ENCODE measurements around the gene KASH5.
"Not testable (repeated sequence)": the region's sequence is repeated elsewhere in the genome, so short reads cannot be mapped to it uniquely, and the experiment has no call there.

The KASH5 gene

DNA sequence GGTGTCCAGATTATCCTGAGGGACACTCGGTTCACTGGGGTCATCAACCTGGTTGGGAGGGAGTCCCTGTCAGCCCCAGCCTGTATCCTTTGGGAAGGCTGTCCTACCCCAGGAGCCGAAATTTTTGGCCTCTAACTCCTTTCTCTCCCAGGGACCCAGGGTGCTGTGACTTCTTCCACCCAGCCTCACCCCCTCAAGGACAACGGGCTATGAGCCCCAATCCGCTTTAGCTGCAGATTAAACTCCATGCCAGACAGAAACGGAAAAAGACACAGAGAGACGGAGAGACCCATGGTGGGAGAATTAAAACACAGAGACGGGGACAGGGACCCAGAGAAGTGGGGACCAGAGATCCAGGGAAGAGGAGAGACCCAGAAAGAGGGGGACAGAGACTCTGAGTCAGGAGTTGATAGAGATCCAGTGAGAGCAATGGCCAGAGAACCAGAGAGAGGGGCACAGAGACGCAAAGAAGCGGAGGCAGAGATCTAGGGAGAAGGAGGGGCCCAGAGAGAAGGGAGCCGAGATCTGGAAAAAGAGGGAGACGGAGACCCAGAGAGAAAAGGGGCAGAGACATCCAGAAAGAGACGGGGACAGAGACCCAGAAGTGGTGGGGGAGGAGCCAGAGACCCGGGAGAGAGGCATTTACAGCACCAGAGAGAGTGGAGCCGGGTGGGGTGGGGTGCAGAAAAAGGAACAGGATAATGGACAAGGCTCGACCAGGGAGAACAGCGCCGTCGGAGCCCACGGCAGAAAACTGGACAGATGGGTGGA, 52.6 kb downstream of the KASH5 start:
- no peak for DNase-seq

DNA sequence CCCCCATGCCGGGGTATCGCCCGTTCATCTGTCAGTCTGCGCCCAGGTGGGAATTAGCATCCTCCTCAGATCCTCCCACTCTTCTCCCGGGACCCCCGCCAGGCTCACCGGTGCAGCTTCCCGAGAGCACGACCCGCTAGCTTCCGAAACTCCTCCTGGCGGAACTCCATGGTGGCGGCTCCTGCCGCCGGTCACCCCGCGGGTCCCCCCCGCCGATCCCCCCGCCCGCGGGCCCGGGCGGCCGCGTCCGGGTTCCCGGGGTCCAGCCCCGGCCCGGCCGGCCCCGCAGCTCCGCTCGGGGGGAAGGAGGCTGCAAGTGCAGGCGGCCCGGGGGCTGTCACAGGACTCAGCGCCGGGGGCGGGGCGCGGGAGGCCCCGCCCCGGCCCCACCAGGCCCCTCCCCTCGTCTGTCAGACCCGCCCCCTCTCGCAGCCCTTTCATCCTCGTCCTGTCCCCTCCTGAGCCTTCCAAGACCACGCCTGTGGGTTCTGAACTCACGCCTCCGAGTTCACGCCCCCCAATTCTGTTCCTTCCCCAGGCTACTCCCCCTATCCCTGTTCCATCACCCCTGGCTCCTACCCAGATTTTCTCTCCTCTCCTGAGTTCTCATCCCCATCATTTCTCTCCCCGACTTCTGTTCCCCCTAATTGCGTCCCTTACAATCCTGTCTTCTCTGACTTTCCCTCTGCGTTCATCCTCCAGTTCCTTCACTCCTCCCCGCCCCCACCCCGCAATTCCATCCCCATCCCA, 53.3 kb downstream of the KASH5 start, which contains the start of gene SLC17A7:
Gene SLC17A7, minus strand, starts transcription at position 318 of the 750 bp plus-strand sequence. Its CDS starts 148 bp downstream, at position 170.
- DNase-seq = peak; percentile 84

- DNase-seq = peak; percentile 69
Observed at GRCh38 chr19:49441960-49442350, 53.9 kb downstream of the KASH5 start.

GRCh38 chr19:49442354-49442753, 54.3 kb downstream of the KASH5 start:
- peak; percentile 94 for DNase-seq

- peak; percentile 95 for DNase-seq
Observed at GRCh38 chr19:49442771-49443365, 54.8 kb downstream of the KASH5 start.

DNA sequence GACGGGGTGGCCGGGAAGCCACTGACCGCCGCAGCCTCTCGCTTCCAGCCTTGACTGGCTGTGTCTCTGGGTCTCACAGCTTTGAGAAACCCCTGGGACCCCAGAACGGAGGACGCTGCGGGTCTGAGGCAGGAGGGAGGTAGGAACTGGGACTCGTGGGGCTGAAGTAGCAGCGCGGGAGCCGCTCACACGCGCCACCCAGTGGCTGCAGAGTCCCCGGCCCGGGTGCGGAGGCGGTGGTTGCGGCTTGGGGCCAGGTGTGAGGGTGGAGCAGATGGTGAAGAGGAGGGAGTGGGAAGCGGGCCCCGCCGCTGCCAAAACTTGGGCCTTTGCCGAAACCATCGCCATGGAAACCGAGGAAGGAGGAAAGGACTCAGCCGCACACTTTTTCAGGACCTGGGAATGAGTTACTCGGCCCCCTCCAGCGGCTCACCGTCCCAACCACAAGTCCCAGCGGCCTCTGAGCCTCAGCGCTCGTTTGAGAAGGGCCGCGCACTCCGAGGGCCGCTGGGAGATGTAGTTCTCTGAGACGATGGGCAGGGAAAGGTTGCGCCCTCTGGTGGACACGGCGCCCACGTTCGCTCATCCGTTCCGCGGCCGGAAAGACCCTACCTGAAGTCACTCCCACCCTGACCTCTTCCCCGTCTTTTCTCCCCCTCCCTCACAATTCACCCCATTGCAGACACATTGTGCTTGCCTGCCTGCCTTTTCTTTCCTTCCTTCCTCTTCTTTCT, 55.5 kb downstream of the KASH5 start:
- peak; percentile 99 for DNase-seq

GRCh38 chr19:49444100-49444700, 56.2 kb downstream of the KASH5 start:
- DNase-seq = peak; percentile 27

GRCh38 chr19:49445997-49446396, 57.9 kb downstream of the KASH5 start:
- no peak for DNase-seq

GRCh38 chr19:49447485-49448431, 59.7 kb downstream of the KASH5 start:
- no peak for DNase-seq

GRCh38 chr19:49448432-49448786, 60.4 kb downstream of the KASH5 start:
- DNase-seq = no peak

DNA sequence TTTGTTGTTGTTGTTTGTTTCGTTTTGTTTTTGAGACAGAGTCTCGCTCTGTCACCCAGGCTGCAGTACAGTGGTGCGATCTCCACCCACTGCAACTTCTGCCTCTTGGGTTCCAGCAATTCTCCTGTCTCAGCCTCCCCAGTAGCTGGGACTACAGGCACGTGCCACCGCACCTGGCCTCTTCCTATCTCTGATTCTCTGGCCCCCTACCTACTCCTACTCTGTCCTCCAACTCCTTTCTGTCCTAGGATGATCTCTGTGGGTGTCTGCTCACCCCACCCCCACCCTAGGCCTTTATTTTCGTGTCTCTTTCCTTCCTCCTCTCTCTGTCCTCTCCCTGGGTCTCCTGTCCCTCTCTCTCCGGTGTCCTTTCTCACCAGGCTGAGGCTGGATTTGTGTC, 62.4 kb downstream of the KASH5 start:
- DNase-seq = no peak

DNA sequence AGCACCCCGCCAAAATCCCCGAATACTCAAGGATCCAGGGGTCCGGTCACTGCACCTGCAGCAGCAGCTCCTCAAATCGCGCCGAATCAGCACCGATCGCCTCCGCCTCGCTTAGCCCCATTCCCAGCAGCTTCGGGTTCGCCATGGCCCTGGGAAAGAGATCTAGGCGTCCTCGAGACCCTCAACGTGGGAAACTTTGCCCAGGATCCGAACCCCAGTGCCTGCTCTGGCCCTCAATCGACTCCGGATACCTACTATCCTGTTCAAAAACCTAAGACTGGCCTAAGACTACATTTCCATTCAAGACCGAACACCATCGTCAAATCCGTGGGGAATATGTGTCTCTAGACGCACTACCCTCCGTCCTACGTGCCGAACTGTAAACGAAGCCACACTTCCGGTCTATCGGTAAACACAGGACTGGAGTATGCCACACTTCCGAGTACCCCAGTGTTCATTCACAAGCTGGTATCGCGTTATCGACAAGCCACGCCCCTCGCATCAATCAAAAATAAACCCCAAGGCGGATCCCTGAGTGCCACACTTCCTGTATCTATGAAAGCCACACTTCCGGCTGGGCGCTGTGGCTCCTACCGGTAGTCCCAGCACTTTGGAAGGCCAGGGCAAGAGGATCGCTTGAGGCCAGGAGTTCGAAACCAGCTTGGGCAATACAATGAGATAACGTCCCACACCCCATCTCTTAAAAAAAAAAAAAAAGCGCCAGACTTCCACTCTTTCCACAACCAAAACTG, 63.6 kb downstream of the KASH5 start, which contains the start of gene PIH1D1:
Gene PIH1D1, minus strand, starts transcription at position 385 of the 752 bp plus-strand sequence. Its CDS starts 240 bp downstream, at position 145.
- peak; percentile 100 for DNase-seq

DNA sequence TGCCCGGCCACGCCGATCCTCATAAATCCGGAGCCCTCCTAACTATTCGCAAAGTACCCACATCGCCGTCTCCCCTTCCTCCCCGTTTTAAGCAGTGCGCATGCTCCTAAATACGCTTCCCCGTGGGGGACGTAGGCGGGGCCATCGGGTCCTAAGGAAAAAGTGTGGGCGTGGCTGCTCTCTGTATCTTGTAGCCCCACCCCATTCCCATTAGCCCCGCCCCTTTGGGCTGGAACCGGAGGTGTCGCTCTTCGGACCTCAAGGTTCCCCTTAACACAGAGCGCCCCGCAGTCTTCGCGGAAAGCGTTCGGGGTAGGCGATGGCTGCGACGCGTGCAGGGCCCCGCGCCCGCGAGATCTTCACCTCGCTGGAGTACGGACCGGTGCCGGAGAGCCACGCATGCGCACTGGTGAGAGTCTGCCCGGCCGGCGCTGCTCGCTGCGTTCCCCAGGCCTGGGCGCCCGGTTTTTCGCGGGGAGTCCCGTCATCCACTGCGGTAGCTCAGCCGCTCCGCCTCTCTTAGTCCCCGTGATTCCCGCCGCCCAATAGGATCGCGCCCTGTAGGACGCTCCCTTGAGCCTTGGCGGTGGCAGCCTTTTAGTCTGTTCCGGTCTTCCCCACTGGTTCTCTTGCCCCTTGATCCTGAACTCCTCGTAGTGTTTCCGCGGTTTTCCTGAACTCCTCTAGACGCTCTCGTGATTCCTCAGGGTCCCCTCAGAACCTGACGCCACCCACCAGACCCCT, 65.1 kb downstream of the KASH5 start, which contains the start of gene ALDH16A1:
Gene ALDH16A1, plus strand, starts transcription at position 213 of the 744 bp plus-strand sequence. Its CDS starts 107 bp downstream, at position 320.
- peak; percentile 98 for DNase-seq

- peak; percentile 64 for DNase-seq
Observed at GRCh38 chr19:49453757-49454240, 65.8 kb downstream of the KASH5 start.

DNA sequence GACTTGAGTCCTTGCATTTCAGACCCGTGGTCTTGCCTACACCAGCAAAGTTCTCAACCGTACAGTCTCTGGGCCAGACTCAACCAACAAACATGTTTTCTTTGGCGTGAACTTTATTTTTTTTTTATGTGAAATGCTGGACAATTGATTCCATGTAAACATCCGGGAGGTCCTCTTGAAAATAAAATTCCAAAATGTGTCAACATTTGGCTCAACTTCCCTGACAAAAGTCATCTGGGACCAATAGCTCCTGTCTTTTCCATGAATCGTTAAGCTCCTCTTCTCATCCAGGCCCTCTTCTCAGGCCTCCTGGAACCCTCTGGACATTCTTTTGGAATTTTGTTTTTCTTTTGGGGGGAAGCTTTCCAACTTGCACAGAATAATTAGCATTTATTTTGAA, 67.7 kb downstream of the KASH5 start:
- DNase-seq = no peak

DNA sequence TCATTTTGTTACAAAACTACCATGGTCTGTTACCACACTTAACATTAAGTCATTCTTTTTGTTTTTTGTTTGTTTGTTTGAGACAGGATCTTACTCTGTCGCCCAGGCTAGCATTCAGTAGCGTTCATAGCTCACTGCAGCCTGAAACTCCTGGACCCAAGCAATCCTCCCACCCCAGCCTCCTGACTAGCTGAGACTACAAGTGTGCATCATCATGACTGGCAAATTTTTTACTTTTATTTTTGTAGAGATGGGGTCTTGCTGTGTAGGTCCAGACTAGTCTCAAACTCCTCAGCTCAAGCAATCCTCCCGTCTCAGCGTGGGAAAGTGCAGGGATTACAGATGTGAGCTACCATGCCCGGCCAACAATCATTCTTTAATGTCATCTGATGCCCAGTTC, 68.3 kb downstream of the KASH5 start:
- DNase-seq = no peak

DNA sequence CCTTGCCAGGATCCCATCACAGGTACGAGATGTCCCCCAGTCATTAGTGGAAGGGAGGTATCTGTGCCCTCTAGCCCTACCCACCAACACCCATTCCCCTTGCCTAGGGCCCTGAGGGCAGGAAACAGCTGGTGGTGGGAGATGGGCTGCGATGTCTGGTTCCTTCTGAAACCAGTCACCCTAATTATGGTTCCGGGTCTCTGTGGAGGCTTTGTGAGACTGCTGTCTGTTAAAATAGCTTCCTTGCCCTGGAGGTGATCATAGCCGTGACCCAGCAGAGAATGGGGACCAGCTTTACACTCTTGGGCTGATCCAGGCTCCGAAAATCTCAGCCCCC, 70.5 kb downstream of the KASH5 start:
- no peak for DNase-seq

- DNase-seq = no peak
Observed at GRCh38 chr19:49459388-49459787, 71.3 kb downstream of the KASH5 start.

GRCh38 chr19:49461130-49461529, 73.1 kb downstream of the KASH5 start:
- DNase-seq = not testable (repeated sequence)

- no peak for DNase-seq
Observed at GRCh38 chr19:49461656-49462055, 73.6 kb downstream of the KASH5 start.

Data from NCI-H2171 treated with DMSO at 0.1 percent for 48 hours (cell line).